ENCODE results near the gene TMEM9.

Gene TMEM9

DNA sequence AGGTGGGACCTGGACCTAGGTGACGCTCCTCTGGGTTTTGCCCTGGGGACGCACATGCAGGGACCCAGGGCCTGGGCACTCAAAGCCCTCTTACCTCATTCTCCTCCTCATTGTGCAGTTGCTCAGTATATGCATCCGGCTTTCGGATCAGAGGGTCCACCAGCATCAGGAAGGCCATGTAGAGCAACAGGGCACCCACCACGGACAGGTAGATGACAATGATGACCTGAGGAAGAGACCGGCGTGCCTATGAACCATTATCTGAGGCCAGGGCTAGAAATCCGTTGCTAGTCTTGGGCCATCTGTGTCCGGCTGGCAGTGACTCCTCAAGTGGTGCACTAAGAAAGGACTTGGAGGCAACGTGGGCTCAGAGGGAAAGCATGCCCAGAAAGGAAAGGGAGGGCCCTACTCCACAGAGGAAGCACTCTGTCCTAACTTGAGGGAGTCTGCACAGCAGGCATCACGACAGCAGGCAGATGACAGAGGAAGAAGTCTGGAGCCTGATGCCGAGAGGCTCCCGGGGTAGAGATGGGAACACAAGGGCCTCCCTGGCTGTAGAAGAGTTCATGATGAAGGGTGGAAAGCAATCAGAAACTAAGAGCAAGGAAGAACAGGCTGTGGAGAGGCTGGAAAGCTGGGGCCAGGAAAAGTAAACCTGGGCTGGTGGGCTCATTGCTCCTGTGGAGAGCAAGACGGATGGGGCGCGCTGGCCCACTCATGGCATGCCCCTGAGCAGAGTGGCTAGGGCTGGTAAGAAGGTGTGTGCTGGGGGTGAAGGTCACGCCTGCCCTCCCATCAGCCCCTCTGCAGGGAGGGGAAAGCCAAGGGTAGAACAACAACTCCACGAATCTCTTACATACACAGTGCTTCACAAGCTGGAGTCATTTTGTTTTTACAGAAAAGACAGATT lies 10.3 kb downstream of the TMEM9 start:
- peaks cover 25% of the 10 kb centered on the region for H3K36me3 ChIP-seq (ENCODE audit: control insufficient read depth, insufficient read depth, low read length)
- no peak for TF ChIP-seq CTCF (IDR thresholded peaks at IDR 0.05; ENCODE audit: insufficient read depth, low read length, poor library complexity, severe bottlenecking)
- no peak for DNase-seq (ENCODE audit: extremely low read depth, insufficient read length)
- H3K4me3 ChIP-seq (replicated peaks; ENCODE audit: low read depth, low read length), result no peak overlapping the region
- no peaks in the 10 kb centered on the region for H3K27me3 ChIP-seq (replicated peaks; ENCODE audit: control insufficient read depth, insufficient read depth, low read length)

GRCh38 chr1:201142849-201143725 lies 11.2 kb downstream of the TMEM9 start:
- no peak for TF ChIP-seq CTCF (IDR thresholded peaks at IDR 0.05; ENCODE audit: insufficient read depth, low read length, poor library complexity, severe bottlenecking)
- no peak for DNase-seq (ENCODE audit: extremely low read depth, insufficient read length)
- H3K36me3 ChIP-seq (ENCODE audit: control insufficient read depth, insufficient read depth, low read length), result peaks cover 25% of the 10 kb centered on the region
- H3K4me3 ChIP-seq (replicated peaks; ENCODE audit: low read depth, low read length), result no peak overlapping the region
- H3K27me3 ChIP-seq (replicated peaks; ENCODE audit: control insufficient read depth, insufficient read depth, low read length), result no peaks in the 10 kb centered on the region

GRCh38 chr1:201142011-201142848 lies 12.0 kb downstream of the TMEM9 start:
- Histone ChIP-seq H3K36me3 (ENCODE audit: control insufficient read depth, insufficient read depth, low read length) (peaks cover 25% of the 10 kb centered on the region), H3K27me3 (replicated peaks; ENCODE audit: control insufficient read depth, insufficient read depth, low read length) (no peaks in the 10 kb centered on the region), H3K4me3 (replicated peaks; ENCODE audit: low read depth, low read length) (no peak overlapping the region)
- TF ChIP-seq CTCF (IDR thresholded peaks at IDR 0.05; ENCODE audit: insufficient read depth, low read length, poor library complexity, severe bottlenecking), result no peak
- DNase-seq (ENCODE audit: extremely low read depth, insufficient read length), result no peak

DNA sequence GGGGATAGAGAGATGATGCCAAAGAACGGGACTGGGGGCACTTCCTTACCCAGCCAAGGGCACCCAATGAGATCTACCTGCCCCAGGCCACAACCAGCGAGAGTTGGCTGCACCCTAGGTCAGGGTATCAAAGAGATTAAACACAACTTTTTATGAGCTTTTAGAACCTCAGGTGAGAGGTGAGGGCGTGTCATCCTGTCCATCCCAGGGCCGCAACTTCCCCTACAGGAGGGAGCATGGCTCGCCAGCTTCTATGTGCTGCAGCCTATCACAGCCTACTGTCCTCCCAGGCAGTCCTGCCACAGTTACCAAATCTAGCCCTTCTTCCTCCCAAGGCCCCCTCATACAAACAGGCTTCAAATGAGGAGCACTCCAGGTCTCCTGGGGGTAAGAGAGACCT lies 12.9 kb downstream of the TMEM9 start:
- no peak for TF ChIP-seq CTCF (IDR thresholded peaks at IDR 0.05; ENCODE audit: insufficient read depth, low read length, poor library complexity, severe bottlenecking)
- H3K4me3 ChIP-seq (replicated peaks; ENCODE audit: low read depth, low read length), result no peak overlapping the region
- DNase-seq (ENCODE audit: extremely low read depth, insufficient read length), result no peak
- no peaks in the 10 kb centered on the region for H3K27me3 ChIP-seq (replicated peaks; ENCODE audit: control insufficient read depth, insufficient read depth, low read length)
- H3K36me3 ChIP-seq (ENCODE audit: control insufficient read depth, insufficient read depth, low read length), result peaks cover 23% of the 10 kb centered on the region

DNA sequence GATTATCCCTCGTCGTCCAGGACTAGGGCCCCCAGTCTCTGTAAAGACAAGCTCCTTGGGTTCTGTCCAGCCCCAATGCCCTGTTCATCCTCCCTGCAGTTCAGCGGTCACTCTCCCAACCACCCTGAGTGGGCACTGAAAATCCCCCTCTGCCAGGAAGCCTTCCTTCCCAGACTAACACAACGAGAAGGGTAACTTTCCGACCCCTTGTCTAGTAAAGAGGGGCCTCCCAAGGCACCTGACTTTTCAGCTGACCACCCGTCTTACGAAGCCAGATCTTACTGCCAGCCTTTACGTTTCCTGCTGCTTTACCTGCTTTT lies 13.4 kb downstream of the TMEM9 start:
- DNase-seq (ENCODE audit: extremely low read depth, insufficient read length), result no peak
- H3K27me3 ChIP-seq (replicated peaks; ENCODE audit: control insufficient read depth, insufficient read depth, low read length), result no peaks in the 10 kb centered on the region
- H3K36me3 ChIP-seq (ENCODE audit: control insufficient read depth, insufficient read depth, low read length), result peaks cover 23% of the 10 kb centered on the region
- no peak for TF ChIP-seq CTCF (IDR thresholded peaks at IDR 0.05; ENCODE audit: insufficient read depth, low read length, poor library complexity, severe bottlenecking)
- no peak overlapping the region for H3K4me3 ChIP-seq (replicated peaks; ENCODE audit: low read depth, low read length)

Data from GM06990 (cell line).